Hepatocyte (in vitro differentiated cells): ENCODE data around the gene GPRIN2.

ENCODE experiments used
- CTCF ChIP-seq: fragments of 200-600 bp; sonication (generic); IDR thresholded peaks from 2 replicates; pipeline ENCODE4 v1.5.1; 2016; ENCODE audit warnings: antibody characterized with exemption, mild to moderate bottlenecking; ENCODE audit not compliant: poor library complexity
- EZH2 ChIP-seq: fragments of 200-600 bp; sonication (generic); IDR thresholded peaks from 2 replicates; pipeline ENCODE4 v1.6.1; 2016; ENCODE audit warnings: antibody characterized with exemption, mild to moderate bottlenecking, borderline replicate concordance
- EZH2phosphoT487 ChIP-seq: fragments of 200-600 bp; sonication (generic); IDR thresholded peaks from one replicate; pipeline ENCODE4 v1.6.1; 2018; ENCODE audit warnings: antibody characterized with exemption, mild to moderate bottlenecking, low read depth, moderate library complexity; ENCODE audit not compliant: unreplicated experiment, severe bottlenecking

- TF ChIP-seq CTCF: no peak
- TF ChIP-seq EZH2: no peak
- TF ChIP-seq EZH2phosphoT487: no peak
Observed at GRCh38 chr10:46548498-46549090, 7.9 kb downstream of the GPRIN2 start.
